ENCODE data around the gene ADGRD1.

ADGRD1 gene

DNA sequence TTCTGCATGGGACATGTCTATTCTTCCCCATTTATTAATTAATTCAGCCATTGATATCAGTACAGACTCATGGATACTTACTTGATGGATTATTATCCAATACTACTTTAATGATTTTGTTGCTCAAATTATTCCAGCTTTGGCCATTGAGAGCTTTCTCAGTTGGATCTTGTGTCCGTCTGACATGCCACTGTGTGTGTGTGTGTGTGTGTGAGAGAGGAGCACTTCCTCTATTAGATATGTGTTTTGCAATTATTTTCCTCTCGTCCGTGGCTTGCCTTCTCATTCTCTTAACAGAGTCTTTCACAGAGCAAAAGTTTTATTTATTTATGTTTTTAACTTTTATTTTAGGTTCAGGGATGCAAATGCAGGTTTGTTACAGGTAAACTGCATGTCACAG is 194.2 kb downstream of the ADGRD1 start:
- Histone ChIP-seq H3K36me3 (ENCODE audit: control insufficient read depth in 1 of 2, insufficient read depth in 2 of 2, low read length in 2 of 2) (no peaks in the 10 kb centered on the region), H3K4me3 (ENCODE audit: low read depth in 1 of 2, low read length in 2 of 2) (no peak overlapping the region), H3K27ac (ENCODE audit: low read length) (no peak overlapping the region), H3K27me3 (ENCODE audit: low read depth, low read length) (no peaks in the 10 kb centered on the region), H3K9me3 (ENCODE audit: control insufficient read depth in 1 of 2, low read length in 2 of 2) (no peaks in the 10 kb centered on the region), H3K4me1 (ENCODE audit: control insufficient read depth in 1 of 2, insufficient read depth in 2 of 2, low read length in 2 of 2) (peaks cover 0 to 3% of the 10 kb centered on the region in 2 donors)

DNA sequence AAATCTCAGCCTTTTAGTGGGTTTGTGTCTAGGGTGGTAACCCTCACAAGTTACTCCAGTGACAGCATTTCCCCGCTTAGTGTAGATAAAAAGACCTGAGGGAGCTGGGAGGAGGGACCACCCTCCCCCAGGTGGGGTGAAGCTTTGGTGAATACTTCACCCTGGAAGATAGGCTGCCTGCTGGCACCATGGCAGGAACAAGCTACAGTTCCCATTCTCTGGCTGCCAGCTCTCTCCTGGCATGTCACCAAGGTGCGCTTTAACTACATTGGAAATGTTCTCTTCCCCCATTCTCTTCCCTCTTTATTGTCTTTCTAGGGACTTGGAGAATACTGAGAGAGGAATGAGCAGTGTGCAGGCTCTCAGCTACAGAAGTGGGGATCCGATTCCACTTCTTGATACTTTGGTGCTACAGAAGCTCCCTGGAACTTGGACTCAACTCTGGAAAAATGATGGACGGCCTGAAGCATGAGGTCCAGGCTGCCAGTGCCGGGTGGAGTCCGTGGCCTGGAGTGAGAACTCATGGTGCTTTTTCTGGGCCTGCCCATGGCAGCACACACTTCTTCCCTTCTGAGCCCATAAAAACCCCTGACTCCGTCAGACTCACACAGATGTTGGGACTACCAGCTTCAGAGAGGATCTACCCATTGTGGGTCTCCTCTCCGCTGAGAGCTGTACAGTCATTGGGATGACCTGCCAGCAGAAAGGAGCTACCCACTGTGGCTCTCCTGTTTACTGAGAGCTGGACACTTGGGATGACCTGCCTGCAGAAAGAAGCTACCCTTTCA is 198.0 kb downstream of the ADGRD1 start:
- Histone ChIP-seq H3K36me3 (ENCODE audit: control insufficient read depth in 1 of 2, insufficient read depth in 2 of 2, low read length in 2 of 2) (no peaks in the 10 kb centered on the region), H3K27me3 (ENCODE audit: low read depth, low read length) (no peaks in the 10 kb centered on the region), H3K4me1 (ENCODE audit: control insufficient read depth in 1 of 2, insufficient read depth in 2 of 2, low read length in 2 of 2) (no peaks in the 10 kb centered on the region), H3K9me3 (ENCODE audit: control insufficient read depth in 1 of 2, low read length in 2 of 2) (no peaks in the 10 kb centered on the region), H3K4me3 (ENCODE audit: low read depth in 1 of 2, low read length in 2 of 2) (no peak overlapping the region), H3K27ac (ENCODE audit: low read length) (no peak overlapping the region)

DNA sequence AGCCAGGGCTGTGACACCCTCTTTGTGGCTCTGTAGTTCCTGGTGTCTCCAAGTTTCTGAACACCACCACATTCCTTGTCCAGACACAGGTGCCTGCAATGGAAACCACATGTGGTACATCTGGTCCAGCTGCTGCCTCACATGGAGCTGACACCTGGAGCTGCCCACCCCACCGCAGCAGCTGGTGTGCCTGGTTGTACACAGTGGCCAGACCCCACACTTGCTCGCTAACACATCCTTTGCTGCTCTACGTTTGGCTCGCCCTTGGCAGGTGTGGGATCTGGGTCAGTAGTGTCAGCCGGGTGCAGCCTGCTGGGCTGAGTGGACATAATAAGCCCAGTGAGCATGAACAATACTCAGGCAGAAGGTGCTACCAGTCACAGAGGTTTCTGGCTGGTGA is 198.9 kb downstream of the ADGRD1 start:
- Histone ChIP-seq H3K27ac (ENCODE audit: low read length) (no peak overlapping the region), H3K4me3 (ENCODE audit: low read depth in 1 of 2, low read length in 2 of 2) (no peak overlapping the region), H3K9me3 (ENCODE audit: control insufficient read depth in 1 of 2, low read length in 2 of 2) (no peaks in the 10 kb centered on the region), H3K4me1 (ENCODE audit: control insufficient read depth in 1 of 2, insufficient read depth in 2 of 2, low read length in 2 of 2) (no peaks in the 10 kb centered on the region), H3K36me3 (ENCODE audit: control insufficient read depth in 1 of 2, insufficient read depth in 2 of 2, low read length in 2 of 2) (no peaks in the 10 kb centered on the region), H3K27me3 (ENCODE audit: low read depth, low read length) (no peaks in the 10 kb centered on the region)

DNA sequence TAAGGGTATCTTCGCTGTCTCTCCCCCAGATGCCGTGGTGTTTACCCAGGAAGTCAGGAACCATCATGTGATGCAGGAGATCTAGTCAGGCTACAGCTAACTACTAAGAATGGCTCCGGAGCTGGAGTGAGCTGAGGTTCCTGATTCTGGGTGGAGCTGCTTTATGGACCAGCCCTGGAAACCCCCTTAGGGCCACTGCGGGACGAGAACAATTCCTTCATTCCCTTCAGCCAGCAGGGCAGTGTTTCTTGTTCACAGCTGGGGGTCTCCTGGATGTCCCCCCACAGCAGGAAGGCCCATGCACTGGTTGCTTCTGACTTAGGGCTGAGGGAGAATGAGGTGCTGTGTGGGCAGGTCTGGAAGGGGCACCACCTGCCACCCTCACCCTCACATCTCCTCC is 199.3 kb downstream of the ADGRD1 start:
- Histone ChIP-seq H3K27me3 (ENCODE audit: low read depth, low read length) (no peaks in the 10 kb centered on the region), H3K4me3 (ENCODE audit: low read depth in 1 of 2, low read length in 2 of 2) (no peak overlapping the region), H3K36me3 (ENCODE audit: control insufficient read depth in 1 of 2, insufficient read depth in 2 of 2, low read length in 2 of 2) (no peaks in the 10 kb centered on the region), H3K27ac (ENCODE audit: low read length) (no peak overlapping the region), H3K9me3 (ENCODE audit: control insufficient read depth in 1 of 2, low read length in 2 of 2) (no peaks in the 10 kb centered on the region), H3K4me1 (ENCODE audit: control insufficient read depth in 1 of 2, insufficient read depth in 2 of 2, low read length in 2 of 2) (no peaks in the 10 kb centered on the region)

DNA sequence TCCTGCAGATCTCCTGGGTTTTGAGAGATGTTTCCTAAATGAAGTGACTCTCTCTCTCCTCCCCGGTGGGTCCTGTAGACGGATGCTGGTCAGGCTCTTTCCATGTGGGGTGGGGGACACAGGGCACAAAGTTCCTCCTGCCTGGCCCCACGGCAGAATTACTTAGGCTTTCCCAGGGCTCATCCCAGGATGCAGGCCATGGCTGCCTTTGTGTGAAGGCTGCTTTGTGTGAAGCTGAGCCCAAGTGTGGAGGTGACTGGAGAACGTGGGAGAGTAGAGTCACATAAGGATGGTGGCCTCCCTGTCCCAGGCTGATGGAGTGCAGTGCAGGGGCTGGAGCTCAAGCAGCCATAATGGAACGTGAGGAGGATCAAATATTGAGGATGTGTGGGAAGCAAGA is 200.2 kb downstream of the ADGRD1 start:
- no peak overlapping the region for H3K27ac ChIP-seq (ENCODE audit: low read length)
- no peaks in the 10 kb centered on the region for H3K36me3 ChIP-seq (ENCODE audit: control insufficient read depth in 1 of 2, insufficient read depth in 2 of 2, low read length in 2 of 2)
- H3K9me3 ChIP-seq (ENCODE audit: control insufficient read depth in 1 of 2, low read length in 2 of 2) = no peaks in the 10 kb centered on the region
- H3K4me1 ChIP-seq (ENCODE audit: control insufficient read depth in 1 of 2, insufficient read depth in 2 of 2, low read length in 2 of 2) = no peaks in the 10 kb centered on the region
- H3K27me3 ChIP-seq (ENCODE audit: low read depth, low read length) = no peaks in the 10 kb centered on the region
- H3K4me3 ChIP-seq (ENCODE audit: low read depth in 1 of 2, low read length in 2 of 2) = no peak overlapping the region

DNA sequence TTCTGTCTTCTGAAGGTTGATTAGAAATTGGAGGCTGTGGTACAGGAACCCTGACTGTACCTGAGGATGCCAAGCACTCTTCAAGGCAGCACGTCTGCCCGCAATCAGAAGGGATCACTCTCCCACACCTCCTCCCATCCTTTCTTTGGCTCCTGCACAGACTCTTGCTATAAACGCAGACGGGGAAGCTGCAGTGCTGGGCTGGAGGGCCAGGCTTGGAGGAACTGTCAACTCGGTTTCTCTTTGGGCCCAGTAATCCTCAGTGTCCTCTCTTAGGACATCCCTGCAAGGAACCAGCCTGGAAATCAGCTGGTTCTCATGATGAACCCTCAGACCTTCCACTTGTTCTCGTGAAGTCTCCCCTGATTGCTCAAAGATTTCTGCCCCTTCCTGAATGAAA is 201.4 kb downstream of the ADGRD1 start:
- Histone ChIP-seq H3K4me3 (ENCODE audit: low read depth in 1 of 2, low read length in 2 of 2) (no peak overlapping the region), H3K36me3 (ENCODE audit: control insufficient read depth in 1 of 2, insufficient read depth in 2 of 2, low read length in 2 of 2) (no peaks in the 10 kb centered on the region), H3K9me3 (ENCODE audit: control insufficient read depth in 1 of 2, low read length in 2 of 2) (no peaks in the 10 kb centered on the region), H3K27ac (ENCODE audit: low read length) (no peak overlapping the region), H3K4me1 (ENCODE audit: control insufficient read depth in 1 of 2, insufficient read depth in 2 of 2, low read length in 2 of 2) (no peaks in the 10 kb centered on the region), H3K27me3 (ENCODE audit: low read depth, low read length) (no peaks in the 10 kb centered on the region)

DNA sequence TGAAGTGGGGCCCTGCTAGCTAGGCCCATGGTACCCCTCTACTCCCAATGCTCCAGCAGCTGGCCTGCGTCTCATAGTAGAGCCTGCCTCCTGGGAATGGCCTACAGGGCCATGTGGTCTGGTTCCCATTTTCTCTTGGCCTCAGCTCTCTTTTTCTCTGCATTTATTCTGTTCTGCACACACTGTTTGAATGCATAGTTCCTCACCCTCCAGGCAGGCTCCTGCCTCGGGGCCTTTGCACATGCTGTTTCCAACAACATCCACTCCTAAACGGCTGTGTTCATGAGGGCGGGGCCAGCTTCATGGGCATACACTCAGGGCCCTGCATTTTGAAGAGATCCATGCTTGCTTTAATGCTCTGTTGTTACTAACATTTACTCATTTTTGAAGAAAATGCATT is 204.0 kb downstream of the ADGRD1 start:
- Histone ChIP-seq H3K27me3 (ENCODE audit: low read depth, low read length) (no peaks in the 10 kb centered on the region), H3K4me1 (ENCODE audit: control insufficient read depth in 1 of 2, insufficient read depth in 2 of 2, low read length in 2 of 2) (no peaks in the 10 kb centered on the region), H3K4me3 (ENCODE audit: low read depth in 1 of 2, low read length in 2 of 2) (no peak overlapping the region), H3K9me3 (ENCODE audit: control insufficient read depth in 1 of 2, low read length in 2 of 2) (no peaks in the 10 kb centered on the region), H3K36me3 (ENCODE audit: control insufficient read depth in 1 of 2, insufficient read depth in 2 of 2, low read length in 2 of 2) (no peaks in the 10 kb centered on the region), H3K27ac (ENCODE audit: low read length) (no peak overlapping the region)

DNA sequence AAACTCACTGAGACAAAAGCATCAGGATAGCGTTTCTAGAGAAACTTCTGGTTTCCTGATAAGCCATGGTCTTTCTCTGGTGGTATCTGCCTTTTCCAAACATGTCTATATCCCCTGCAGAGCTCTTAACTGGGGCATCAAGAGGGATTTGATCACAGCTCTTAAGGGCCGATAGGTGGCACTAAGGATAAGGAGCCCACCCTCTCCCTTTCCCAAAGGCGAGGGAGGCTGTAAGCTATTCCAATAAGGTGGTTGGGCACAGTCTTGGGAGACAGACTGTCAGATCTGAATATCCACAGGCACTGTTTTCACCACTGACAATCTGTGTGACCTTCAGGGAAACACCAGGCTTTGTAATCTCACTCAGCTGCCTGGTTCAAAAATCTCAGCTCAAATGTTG is 206.0 kb downstream of the ADGRD1 start:
- H3K27me3 ChIP-seq (ENCODE audit: low read depth, low read length) = no peaks in the 10 kb centered on the region
- no peaks in the 10 kb centered on the region for H3K9me3 ChIP-seq (ENCODE audit: control insufficient read depth in 1 of 2, low read length in 2 of 2)
- H3K27ac ChIP-seq (ENCODE audit: low read length) = no peak overlapping the region
- no peaks in the 10 kb centered on the region for H3K4me1 ChIP-seq (ENCODE audit: control insufficient read depth in 1 of 2, insufficient read depth in 2 of 2, low read length in 2 of 2)
- no peak overlapping the region for H3K4me3 ChIP-seq (ENCODE audit: low read depth in 1 of 2, low read length in 2 of 2)
- H3K36me3 ChIP-seq (ENCODE audit: control insufficient read depth in 1 of 2, insufficient read depth in 2 of 2, low read length in 2 of 2) = no peaks in the 10 kb centered on the region

DNA sequence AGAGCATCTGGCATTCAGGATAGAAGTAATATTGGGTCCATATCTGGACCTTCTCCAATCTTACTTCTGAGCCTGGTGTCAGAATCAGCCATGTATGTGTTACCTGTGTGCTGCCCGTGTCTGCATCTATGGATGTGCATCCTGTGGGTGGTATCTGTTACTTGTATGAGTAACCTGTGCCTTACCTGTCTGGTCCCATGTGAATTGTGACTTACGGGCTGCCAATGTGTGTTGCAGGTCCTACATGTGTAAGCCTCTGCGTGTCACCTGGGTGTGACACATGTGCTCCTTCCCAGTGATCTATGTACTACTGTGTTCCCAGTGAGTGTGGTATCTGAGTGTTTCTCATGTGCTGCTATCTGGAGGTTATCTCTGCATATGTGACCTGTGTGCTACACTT is 208.4 kb downstream of the ADGRD1 start:
- Histone ChIP-seq H3K9me3 (ENCODE audit: control insufficient read depth in 1 of 2, low read length in 2 of 2) (no peaks in the 10 kb centered on the region), H3K4me1 (ENCODE audit: control insufficient read depth in 1 of 2, insufficient read depth in 2 of 2, low read length in 2 of 2) (no peaks in the 10 kb centered on the region), H3K27me3 (ENCODE audit: low read depth, low read length) (no peaks in the 10 kb centered on the region), H3K27ac (ENCODE audit: low read length) (no peak overlapping the region), H3K4me3 (ENCODE audit: low read depth in 1 of 2, low read length in 2 of 2) (no peak overlapping the region), H3K36me3 (ENCODE audit: control insufficient read depth in 1 of 2, insufficient read depth in 2 of 2, low read length in 2 of 2) (no peaks in the 10 kb centered on the region)

DNA sequence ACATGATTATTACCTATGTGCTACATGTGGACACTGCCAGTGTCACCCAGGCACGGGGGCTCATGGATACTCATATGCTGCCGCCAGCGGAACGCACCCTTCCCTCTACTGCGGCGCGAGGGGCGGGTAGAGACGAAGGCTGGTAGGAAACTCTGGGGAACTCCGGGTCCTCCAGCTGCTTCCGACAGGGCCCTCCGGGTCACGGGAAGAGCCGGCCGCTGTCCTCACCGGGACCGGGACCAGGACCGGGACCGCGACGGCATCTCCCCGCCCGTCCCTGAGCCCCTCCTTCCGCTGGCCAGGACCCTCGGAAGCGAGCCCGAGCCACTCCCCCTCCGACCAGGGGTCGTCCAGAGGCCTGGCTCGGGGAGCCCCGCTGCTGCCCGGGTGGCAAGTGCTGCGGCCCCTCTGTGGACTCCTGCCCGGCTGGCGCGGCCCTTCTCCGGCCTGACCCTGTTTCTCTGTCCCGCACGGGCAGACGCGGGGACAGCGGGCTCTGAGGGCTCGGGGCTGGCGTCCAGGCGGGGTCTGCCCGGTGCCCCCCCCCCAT is 209.6 kb downstream of the ADGRD1 start:
- Histone ChIP-seq H3K27ac (ENCODE audit: low read length) (no peak overlapping the region), H3K36me3 (ENCODE audit: control insufficient read depth in 1 of 2, insufficient read depth in 2 of 2, low read length in 2 of 2) (no peaks in the 10 kb centered on the region), H3K27me3 (ENCODE audit: low read depth, low read length) (no peaks in the 10 kb centered on the region), H3K4me1 (ENCODE audit: control insufficient read depth in 1 of 2, insufficient read depth in 2 of 2, low read length in 2 of 2) (no peaks in the 10 kb centered on the region), H3K9me3 (ENCODE audit: control insufficient read depth in 1 of 2, low read length in 2 of 2) (no peaks in the 10 kb centered on the region), H3K4me3 (ENCODE audit: low read depth in 1 of 2, low read length in 2 of 2) (no peak overlapping the region)

DNA sequence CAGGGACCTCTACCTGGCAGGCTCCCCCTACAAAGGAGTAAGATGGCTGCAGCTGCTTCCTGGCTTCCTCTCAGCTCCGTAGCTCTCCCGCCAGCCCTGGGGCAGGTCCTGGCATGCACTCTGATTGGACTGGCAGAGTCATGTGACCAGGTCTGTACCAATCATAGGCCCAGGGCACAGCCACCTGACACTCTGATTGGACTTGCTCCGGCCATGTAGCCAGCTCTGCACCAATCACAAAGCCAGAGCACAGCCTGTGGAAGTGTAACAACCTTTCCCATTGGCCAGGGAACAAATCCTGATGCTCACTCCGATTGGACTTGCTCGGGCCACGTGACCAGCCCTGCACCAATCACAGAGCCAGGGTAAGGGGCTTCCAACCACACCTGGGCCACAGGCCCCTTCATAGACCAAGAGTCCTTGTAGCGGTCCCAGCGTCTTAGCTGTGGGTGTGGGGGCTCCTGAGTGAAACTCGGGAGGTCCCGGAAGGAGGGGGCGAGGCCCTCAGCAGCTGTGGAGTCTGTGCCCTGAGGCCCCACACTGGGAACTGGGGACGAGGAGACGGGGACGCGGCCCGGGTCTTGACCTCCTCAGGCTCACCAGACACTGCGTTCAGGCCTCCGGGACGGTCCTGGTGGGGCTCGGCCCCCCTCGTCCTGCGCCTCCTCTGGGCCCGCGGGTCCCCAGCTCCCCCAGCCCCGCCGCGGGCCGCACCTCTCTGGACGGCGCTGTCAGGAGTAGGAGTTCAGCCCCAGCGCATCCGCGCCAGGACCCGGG is 210.6 kb downstream of the ADGRD1 start:
- no peaks in the 10 kb centered on the region for H3K4me1 ChIP-seq (ENCODE audit: control insufficient read depth in 1 of 2, insufficient read depth in 2 of 2, low read length in 2 of 2)
- H3K36me3 ChIP-seq (ENCODE audit: control insufficient read depth in 1 of 2, insufficient read depth in 2 of 2, low read length in 2 of 2) = no peaks in the 10 kb centered on the region
- H3K27me3 ChIP-seq (ENCODE audit: low read depth, low read length) = no peaks in the 10 kb centered on the region
- no peak overlapping the region for H3K4me3 ChIP-seq (ENCODE audit: low read depth in 1 of 2, low read length in 2 of 2)
- no peaks in the 10 kb centered on the region for H3K9me3 ChIP-seq (ENCODE audit: control insufficient read depth in 1 of 2, low read length in 2 of 2)
- H3K27ac ChIP-seq (ENCODE audit: low read length) = no peak overlapping the region
